OCI-M2 (cell line): ENCODE data around the gene CCDC43.

ENCODE experiments used
- DNase-seq: peaks from one replicate; lab custom pipeline; 2025; ENCODE audit not compliant: unreplicated experiment; lab: John Stamatoyannopoulos, UW

Gene CCDC43

GRCh38 chr17:44628243-44629188 lies 61.1 kb downstream of the CCDC43 start:
- DNase-seq, result no peak

- no peak for DNase-seq
Observed at GRCh38 chr17:44627513-44628242, 61.9 kb downstream of the CCDC43 start.
